ENCODE data around the gene KCNH1. TPM values are rescaled to one million over a fixed set of nuclear protein-coding genes. Genes with fewer than 3 reads are reported as not detected.

Gene KCNH1
- total RNA-seq, 1 donor from 2014 or later = 0.10 TPM

GRCh38 chr1:210905944-210906453, 227.9 kb downstream of the KCNH1 start:
- Mint-ChIP-seq H3K4me1 (ENCODE audit: unreplicated experiment) (no peaks in the 10 kb centered on the region), H3K4me3 (ENCODE audit: unreplicated experiment) (no peak overlapping the region), H3K36me3 (ENCODE audit: low read depth, unreplicated experiment) (no peaks in the 10 kb centered on the region), H3K9me3 (ENCODE audit: unreplicated experiment) (no peaks in the 10 kb centered on the region), H3K27ac (ENCODE audit: unreplicated experiment) (no peak overlapping the region), H3K27me3 (ENCODE audit: unreplicated experiment) (no peaks in the 10 kb centered on the region)
- no peak for DNase-seq (ENCODE audit: low spot score)
- TF ChIP-seq CTCF (IDR thresholded peaks at IDR 0.05; ENCODE audit: unreplicated experiment) = no peak

- Mint-ChIP-seq H3K36me3 (ENCODE audit: low read depth, unreplicated experiment) (no peaks in the 10 kb centered on the region), H3K27me3 (ENCODE audit: unreplicated experiment) (no peaks in the 10 kb centered on the region), H3K27ac (ENCODE audit: unreplicated experiment) (no peak overlapping the region), H3K9me3 (ENCODE audit: unreplicated experiment) (no peaks in the 10 kb centered on the region), H3K4me1 (ENCODE audit: unreplicated experiment) (no peaks in the 10 kb centered on the region), H3K4me3 (ENCODE audit: unreplicated experiment) (no peak overlapping the region)
- TF ChIP-seq CTCF (IDR thresholded peaks at IDR 0.05; ENCODE audit: unreplicated experiment) = no peak
- no peak for DNase-seq (ENCODE audit: low spot score)
Measured at GRCh38 chr1:210905365-210905904, 228.5 kb downstream of the KCNH1 start.

- no peak overlapping the region for H3K4me3 Mint-ChIP-seq (ENCODE audit: unreplicated experiment)
- H3K36me3 Mint-ChIP-seq (ENCODE audit: low read depth, unreplicated experiment) = no peaks in the 10 kb centered on the region
- peaks cover 2% of the 10 kb centered on the region for H3K27me3 Mint-ChIP-seq (ENCODE audit: unreplicated experiment)
- no peaks in the 10 kb centered on the region for H3K9me3 Mint-ChIP-seq (ENCODE audit: unreplicated experiment)
- no peak overlapping the region for H3K27ac Mint-ChIP-seq (ENCODE audit: unreplicated experiment)
- no peaks in the 10 kb centered on the region for H3K4me1 Mint-ChIP-seq (ENCODE audit: unreplicated experiment)
- no peak for DNase-seq (ENCODE audit: low spot score)
- no peak for TF ChIP-seq CTCF (IDR thresholded peaks at IDR 0.05; ENCODE audit: unreplicated experiment)
Measured at GRCh38 chr1:210901981-210902770, 231.8 kb downstream of the KCNH1 start.

- Mint-ChIP-seq H3K9me3 (ENCODE audit: unreplicated experiment) (no peaks in the 10 kb centered on the region), H3K27ac (ENCODE audit: unreplicated experiment) (no peak overlapping the region), H3K36me3 (ENCODE audit: low read depth, unreplicated experiment) (no peaks in the 10 kb centered on the region), H3K27me3 (ENCODE audit: unreplicated experiment) (peaks cover 2% of the 10 kb centered on the region), H3K4me1 (ENCODE audit: unreplicated experiment) (no peaks in the 10 kb centered on the region), H3K4me3 (ENCODE audit: unreplicated experiment) (no peak overlapping the region)
- no peak for DNase-seq (ENCODE audit: low spot score)
- no peak for TF ChIP-seq CTCF (IDR thresholded peaks at IDR 0.05; ENCODE audit: unreplicated experiment)
Measured at GRCh38 chr1:210900820-210901219, 233.1 kb downstream of the KCNH1 start.

GRCh38 chr1:210900079-210900478, 233.9 kb downstream of the KCNH1 start:
- no peak for DNase-seq (ENCODE audit: low spot score)
- no peak overlapping the region for H3K4me3 Mint-ChIP-seq (ENCODE audit: unreplicated experiment)
- H3K36me3 Mint-ChIP-seq (ENCODE audit: low read depth, unreplicated experiment) = no peaks in the 10 kb centered on the region
- no peak for TF ChIP-seq CTCF (IDR thresholded peaks at IDR 0.05; ENCODE audit: unreplicated experiment)
- H3K9me3 Mint-ChIP-seq (ENCODE audit: unreplicated experiment) = no peaks in the 10 kb centered on the region
- H3K4me1 Mint-ChIP-seq (ENCODE audit: unreplicated experiment) = no peaks in the 10 kb centered on the region
- H3K27ac Mint-ChIP-seq (ENCODE audit: unreplicated experiment) = no peak overlapping the region
- H3K27me3 Mint-ChIP-seq (ENCODE audit: unreplicated experiment) = peaks cover 2% of the 10 kb centered on the region

Measured in endothelial cell (in vitro differentiated cells).